K562 (cell line): ENCODE results near the gene TXNRD2. TPM values are rescaled to one million over a fixed set of nuclear protein-coding genes. Genes with fewer than 3 reads are reported as not detected.

ENCODE experiments used
- CSDE1 ChIP-seq, 2 experiments: fragments of 450-650 bp; IDR thresholded peaks; 2 replicates each; pipeline ENCODE4 v1.6.1; 2016; ENCODE audit warnings: mild to moderate bottlenecking in 1 of 2
- CTBP1 ChIP-seq: fragments of 450-650 bp; IDR thresholded peaks from 2 replicates; pipeline ENCODE4 v1.6.1; 2016; ENCODE audit warnings: borderline replicate concordance
- EP300 ChIP-seq: IDR thresholded peaks from 2 replicates; pipeline ENCODE4 v1.6.1; 2012; ENCODE audit warnings: low read length, improper control_type of control experiment
- FOXK2 ChIP-seq, 2 experiments: fragments of 450-650 bp; IDR thresholded peaks in 1 of 2; conservative IDR thresholded peaks in 1 of 2; 2 replicates each; pipeline ENCODE4 v1.6.1; 2016; ENCODE audit warnings: low read depth in 2 of 2, mild to moderate bottlenecking in 1 of 2
- MAZ ChIP-seq, 2 experiments: fragments of 450-650 bp in 1 of 2; sonication (generic) in 1 of 2; formaldehyde crosslinking; IDR thresholded peaks in 1 of 2; conservative IDR thresholded peaks in 1 of 2; 2 replicates each; pipeline versions ENCODE4 v1.4.0 to v1.5.0; 2020; ENCODE audit warnings: mild to moderate bottlenecking in 1 of 2, missing genetic modification reagents in 1 of 2
- NCOA1 ChIP-seq: fragments of 450-650 bp; IDR thresholded peaks from 2 replicates; pipeline ENCODE4 v1.6.1; 2016; ENCODE audit warnings: low read depth
- NEUROD1 ChIP-seq: fragments of 150-350 bp; IDR thresholded peaks from 2 replicates; pipeline ENCODE4 v1.6.1; 2014; ENCODE audit warnings: borderline replicate concordance, low read length, low read depth; ENCODE audit not compliant: partially characterized antibody
- PTBP1 ChIP-seq: fragments of 200-400 bp; formaldehyde crosslinking; IDR thresholded peaks from 2 replicates; pipeline ENCODE4 v1.6.1; 2017; ENCODE audit warnings: low read depth, low read length
- SAP30 ChIP-seq: fragments of 200-600 bp; sonication (generic); IDR thresholded peaks from 2 replicates; pipeline ENCODE4 v1.6.1; 2012; ENCODE audit warnings: borderline replicate concordance, low read depth, mild to moderate bottlenecking, moderate library complexity, low read length, control low read depth, inconsistent platforms; ENCODE audit not compliant: insufficient read depth, poor library complexity, severe bottlenecking
- SMARCC2 ChIP-seq: fragments of 450-650 bp; IDR thresholded peaks from 2 replicates; pipeline ENCODE4 v1.6.1; 2017; ENCODE audit warnings: antibody characterized with exemption, moderate library complexity, mild to moderate bottlenecking, low read depth
- TOE1 ChIP-seq, 2 experiments: fragments of 450-650 bp in 1 of 2; sonication (generic) in 1 of 2; formaldehyde crosslinking in 1 of 2; IDR thresholded peaks; 2 replicates each; pipeline versions ENCODE4 v1.7.1 to v1.8.0; 2016 to 2022; ENCODE audit warnings: borderline replicate concordance in 2 of 2, mild to moderate bottlenecking in 2 of 2, antibody characterized with exemption in 1 of 2, inconsistent platforms in 1 of 2, low read depth in 1 of 2, missing genetic modification reagents in 1 of 2, moderate library complexity in 1 of 2
- ZNF354B ChIP-seq: fragments of 250-450 bp; sonication (Bioruptor Pico); IDR thresholded peaks from 2 replicates; pipeline ENCODE4 v1.4.0; 2020
- polyA plus RNA-seq, 8 experiments: library from polyadenylated mRNA; depleted of rRNA in 4 of 8; stranded (reverse) in 5 of 8; unstranded in 3 of 8; fragments of >200 nt; fragmentation: Nextera tagmentation in 2 of 8; fragmentation: Illumina TruSeq in 1 of 8; extraction: Ambion mirVana in 2 of 8; extraction: Trizol in 1 of 8; gene quantifications; 2 replicates each; pipeline versions ENCODE4 v1.2.1 to v1.2.3, GENCODE V29; 2011 to 2014; ENCODE audit warnings: inconsistent platforms in 1 of 8, missing spikeins in 1 of 8
- total RNA-seq, 7 experiments: library from RNA; depleted of rRNA in 6 of 7; stranded (reverse); fragments of >200 nt in 6 of 7; fragmentation: Illumina TruSeq in 2 of 7; extraction: Trizol in 2 of 7; gene quantifications; 2 replicates each; pipeline versions ENCODE4 v1.2.1 to v1.2.3, GENCODE V29; 2011 to 2021; ENCODE audit warnings: low replicate concordance in 1 of 7
- TF ChIP-seq, protein P1 (sequence below), 3 experiments: fragments of 200-800 bp in 1 of 3; fragments of 250-450 bp in 1 of 3; fragments of 450-650 bp in 1 of 3; sonication (Bioruptor Pico) in 1 of 3; sonication (Bioruptor generic) in 1 of 3; formaldehyde crosslinking in 1 of 3; IDR thresholded peaks; 2 replicates each; pipeline versions ENCODE4 v1.6.1 to v1.8.0; 2016 to 2022; ENCODE audit warnings: mild to moderate bottlenecking in 2 of 3, missing genetic modification characterization in 2 of 3, missing compliant biosample characterization in 1 of 3, moderate library complexity in 1 of 3
- TF ChIP-seq, protein P2 (sequence below): fragments of 250-450 bp; sonication (Bioruptor Pico); IDR thresholded peaks from 2 replicates; pipeline ENCODE4 v1.9.0; 2021; ENCODE audit warnings: mild to moderate bottlenecking
- TF ChIP-seq, protein P3 (sequence below), 2 experiments: fragments of 450-650 bp in 1 of 2; IDR thresholded peaks; 2 replicates each; pipeline ENCODE4 v1.6.1; 2011 to 2017; ENCODE audit warnings: low read depth in 2 of 2, antibody characterized with exemption in 1 of 2, borderline replicate concordance in 1 of 2, low read length in 1 of 2, mild to moderate bottlenecking in 1 of 2, mixed read lengths in 1 of 2; ENCODE audit not compliant: control insufficient read depth in 1 of 2
- TF ChIP-seq, protein P4 (sequence below): sonication (generic); formaldehyde crosslinking; IDR thresholded peaks from 2 replicates; pipeline ENCODE4 v1.8.0; 2022; ENCODE audit warnings: mild to moderate bottlenecking, missing genetic modification reagents

TXNRD2 gene
- total and polyA plus RNA-seq, 9 of the 15 experiments (the other 6 are each of a cell fraction or from before 2014, with no cell fraction given): 3.3 to 80.2 (median 49.4) TPM

DNA sequence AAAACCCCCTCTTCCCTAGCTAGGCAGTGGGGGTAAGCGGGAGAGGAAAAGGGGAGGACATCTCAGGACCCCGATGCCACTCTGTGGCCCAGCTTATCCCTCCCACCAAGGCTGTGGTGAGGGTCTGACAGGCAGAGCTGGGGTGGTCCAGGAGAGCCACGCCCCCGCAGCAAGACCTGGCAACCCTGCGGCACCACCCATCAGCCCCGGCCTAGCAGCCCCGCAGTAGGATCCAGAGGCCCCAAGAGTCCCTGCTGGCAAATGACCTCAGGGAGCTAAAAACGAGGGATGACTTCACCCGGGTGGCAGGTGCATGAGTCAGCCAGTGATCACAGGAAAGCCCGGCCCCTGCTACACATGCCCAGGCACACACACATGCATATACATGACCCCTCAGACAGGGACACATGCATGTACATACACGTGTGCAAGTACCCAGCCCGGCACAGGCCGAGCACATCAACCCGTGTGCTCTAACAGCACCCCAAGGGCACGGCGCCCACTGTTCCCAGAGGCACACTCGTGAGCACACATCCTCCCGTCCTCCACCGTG lies 42.7 kb upstream of the TXNRD2 start (continued):
- TF ChIP-seq, protein P1, sequence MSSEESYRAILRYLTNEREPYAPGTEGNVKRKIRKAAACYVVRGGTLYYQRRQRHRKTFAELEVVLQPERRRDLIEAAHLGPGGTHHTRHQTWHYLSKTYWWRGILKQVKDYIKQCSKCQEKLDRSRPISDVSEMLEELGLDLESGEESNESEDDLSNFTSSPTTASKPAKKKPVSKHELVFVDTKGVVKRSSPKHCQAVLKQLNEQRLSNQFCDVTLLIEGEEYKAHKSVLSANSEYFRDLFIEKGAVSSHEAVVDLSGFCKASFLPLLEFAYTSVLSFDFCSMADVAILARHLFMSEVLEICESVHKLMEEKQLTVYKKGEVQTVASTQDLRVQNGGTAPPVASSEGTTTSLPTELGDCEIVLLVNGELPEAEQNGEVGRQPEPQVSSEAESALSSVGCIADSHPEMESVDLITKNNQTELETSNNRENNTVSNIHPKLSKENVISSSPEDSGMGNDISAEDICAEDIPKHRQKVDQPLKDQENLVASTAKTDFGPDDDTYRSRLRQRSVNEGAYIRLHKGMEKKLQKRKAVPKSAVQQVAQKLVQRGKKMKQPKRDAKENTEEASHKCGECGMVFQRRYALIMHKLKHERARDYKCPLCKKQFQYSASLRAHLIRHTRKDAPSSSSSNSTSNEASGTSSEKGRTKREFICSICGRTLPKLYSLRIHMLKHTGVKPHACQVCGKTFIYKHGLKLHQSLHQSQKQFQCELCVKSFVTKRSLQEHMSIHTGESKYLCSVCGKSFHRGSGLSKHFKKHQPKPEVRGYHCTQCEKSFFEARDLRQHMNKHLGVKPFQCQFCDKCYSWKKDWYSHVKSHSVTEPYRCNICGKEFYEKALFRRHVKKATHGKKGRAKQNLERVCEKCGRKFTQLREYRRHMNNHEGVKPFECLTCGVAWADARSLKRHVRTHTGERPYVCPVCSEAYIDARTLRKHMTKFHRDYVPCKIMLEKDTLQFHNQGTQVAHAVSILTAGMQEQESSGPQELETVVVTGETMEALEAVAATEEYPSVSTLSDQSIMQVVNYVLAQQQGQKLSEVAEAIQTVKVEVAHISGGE (CRISPR knock-in tag; IDR thresholded peaks at IDR 0.05): peak in 1 of 3 experiments; percentile 15; a peak in 1 of 6 replicates
- TF ChIP-seq NEUROD1 (peak; percentile 51), TOE1 (IDR thresholded peaks at IDR 0.05; ENCODE audit: borderline replicate concordance) (peak; percentile 51; the same call in 1 of the 2 replicates), TOE1 (CRISPR knock-in tag; IDR thresholded peaks at IDR 0.05; ENCODE audit: borderline replicate concordance, low read depth) (no peak), NCOA1 (no peak), MAZ (CRISPR knock-in tag; conservative IDR thresholded peaks at IDR 0.05 in 1 of 2, IDR thresholded peaks at IDR 0.05 in 1 of 2) (no peak; a peak in 1 of 4 replicates), SAP30 (no peak), CTBP1 (peak; percentile 35; the same call in 1 of the 2 replicates), PTBP1 (0 out of 2 replicates have a peak, but pooled peaks have one; percentile 21), FOXK2 (conservative IDR thresholded peaks at IDR 0.05 in 1 of 2, IDR thresholded peaks at IDR 0.05 in 1 of 2; ENCODE audit: low read depth in 2 of 2) (0 out of 4 replicates have a peak, but pooled peaks of 1 of the 2 experiments have one; percentile 14), CSDE1 (IDR thresholded peaks at IDR 0.05) (no peak), EP300 (peak; percentile 9; the same call in 1 of the 2 replicates), ZNF354B (CRISPR knock-in tag) (no peak), SMARCC2 (peak; percentile 53; the same call in 1 of the 2 replicates)
- TF ChIP-seq, protein P2, sequence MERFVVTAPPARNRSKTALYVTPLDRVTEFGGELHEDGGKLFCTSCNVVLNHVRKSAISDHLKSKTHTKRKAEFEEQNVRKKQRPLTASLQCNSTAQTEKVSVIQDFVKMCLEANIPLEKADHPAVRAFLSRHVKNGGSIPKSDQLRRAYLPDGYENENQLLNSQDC (CRISPR knock-in tag): no peak
- TF ChIP-seq, protein P3, sequence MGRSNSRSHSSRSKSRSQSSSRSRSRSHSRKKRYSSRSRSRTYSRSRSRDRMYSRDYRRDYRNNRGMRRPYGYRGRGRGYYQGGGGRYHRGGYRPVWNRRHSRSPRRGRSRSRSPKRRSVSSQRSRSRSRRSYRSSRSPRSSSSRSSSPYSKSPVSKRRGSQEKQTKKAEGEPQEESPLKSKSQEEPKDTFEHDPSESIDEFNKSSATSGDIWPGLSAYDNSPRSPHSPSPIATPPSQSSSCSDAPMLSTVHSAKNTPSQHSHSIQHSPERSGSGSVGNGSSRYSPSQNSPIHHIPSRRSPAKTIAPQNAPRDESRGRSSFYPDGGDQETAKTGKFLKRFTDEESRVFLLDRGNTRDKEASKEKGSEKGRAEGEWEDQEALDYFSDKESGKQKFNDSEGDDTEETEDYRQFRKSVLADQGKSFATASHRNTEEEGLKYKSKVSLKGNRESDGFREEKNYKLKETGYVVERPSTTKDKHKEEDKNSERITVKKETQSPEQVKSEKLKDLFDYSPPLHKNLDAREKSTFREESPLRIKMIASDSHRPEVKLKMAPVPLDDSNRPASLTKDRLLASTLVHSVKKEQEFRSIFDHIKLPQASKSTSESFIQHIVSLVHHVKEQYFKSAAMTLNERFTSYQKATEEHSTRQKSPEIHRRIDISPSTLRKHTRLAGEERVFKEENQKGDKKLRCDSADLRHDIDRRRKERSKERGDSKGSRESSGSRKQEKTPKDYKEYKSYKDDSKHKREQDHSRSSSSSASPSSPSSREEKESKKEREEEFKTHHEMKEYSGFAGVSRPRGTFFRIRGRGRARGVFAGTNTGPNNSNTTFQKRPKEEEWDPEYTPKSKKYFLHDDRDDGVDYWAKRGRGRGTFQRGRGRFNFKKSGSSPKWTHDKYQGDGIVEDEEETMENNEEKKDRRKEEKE (IDR thresholded peaks at IDR 0.05; ENCODE audit: borderline replicate concordance in 1 of 2, control insufficient read depth in 1 of 2, low read depth in 2 of 2, low read length in 1 of 2): no peak
- TF ChIP-seq, protein P4, sequence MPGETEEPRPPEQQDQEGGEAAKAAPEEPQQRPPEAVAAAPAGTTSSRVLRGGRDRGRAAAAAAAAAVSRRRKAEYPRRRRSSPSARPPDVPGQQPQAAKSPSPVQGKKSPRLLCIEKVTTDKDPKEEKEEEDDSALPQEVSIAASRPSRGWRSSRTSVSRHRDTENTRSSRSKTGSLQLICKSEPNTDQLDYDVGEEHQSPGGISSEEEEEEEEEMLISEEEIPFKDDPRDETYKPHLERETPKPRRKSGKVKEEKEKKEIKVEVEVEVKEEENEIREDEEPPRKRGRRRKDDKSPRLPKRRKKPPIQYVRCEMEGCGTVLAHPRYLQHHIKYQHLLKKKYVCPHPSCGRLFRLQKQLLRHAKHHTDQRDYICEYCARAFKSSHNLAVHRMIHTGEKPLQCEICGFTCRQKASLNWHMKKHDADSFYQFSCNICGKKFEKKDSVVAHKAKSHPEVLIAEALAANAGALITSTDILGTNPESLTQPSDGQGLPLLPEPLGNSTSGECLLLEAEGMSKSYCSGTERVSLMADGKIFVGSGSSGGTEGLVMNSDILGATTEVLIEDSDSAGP (CRISPR knock-in tag): no peak
